SK-N-SH treated with all-trans-retinoic acid at 6 μM for 48 hours (cell line): ENCODE results near the gene FOXL3.

Experiments used
- ATAC-seq: fragments of 200-7000 bp; cut with Tn5 transposase; 3 replicates; pipeline ENCODE4 v1.9.1; 2020; ENCODE audit warnings: mild to moderate bottlenecking, moderate library complexity
- ARNTL ChIP-seq: fragments of 450-650 bp; formaldehyde crosslinking; IDR thresholded peaks from 2 replicates; pipeline ENCODE4 v1.5.0; 2020; ENCODE audit warnings: low read depth, mild to moderate bottlenecking, moderate library complexity, borderline replicate concordance
- BACH2 ChIP-seq: fragments of 250-450 bp; sonication (Bioruptor Pico); IDR thresholded peaks from 2 replicates; pipeline ENCODE4 v1.9.0; 2021; ENCODE audit warnings: mild to moderate bottlenecking, borderline replicate concordance
- CREB5 ChIP-seq: fragments of 250-450 bp; sonication (Bioruptor Pico); IDR thresholded peaks from 2 replicates; pipeline ENCODE4 v1.5.1; 2020; ENCODE audit warnings: low read depth, mild to moderate bottlenecking, moderate library complexity
- CSDC2 ChIP-seq: fragments of 250-450 bp; sonication (Bioruptor Pico); IDR thresholded peaks from 2 replicates; pipeline ENCODE4 v1.5.0; 2020; ENCODE audit warnings: mild to moderate bottlenecking, moderate library complexity
- CSRNP3 ChIP-seq: fragments of 250-450 bp; sonication (Bioruptor Pico); IDR thresholded peaks from 2 replicates; pipeline ENCODE4 v1.5.1; 2021; ENCODE audit warnings: mild to moderate bottlenecking, moderate library complexity
- GLIS3 ChIP-seq: fragments of 250-450 bp; sonication (Bioruptor Pico); IDR thresholded peaks from 2 replicates; pipeline ENCODE4 v1.5.0; 2020; ENCODE audit warnings: mild to moderate bottlenecking, moderate library complexity
- ISL1 ChIP-seq: fragments of 250-450 bp; sonication (Bioruptor Pico); IDR thresholded peaks from 2 replicates; pipeline ENCODE4 v2.1.2; 2022; ENCODE audit warnings: mild to moderate bottlenecking, moderate library complexity
- OSR1 ChIP-seq: fragments of 250-450 bp; sonication (Bioruptor Pico); IDR thresholded peaks from 2 replicates; pipeline ENCODE4 v1.8.0; 2022; ENCODE audit warnings: moderate library complexity, mild to moderate bottlenecking, inconsistent platforms
- PPARA ChIP-seq: fragments of 250-450 bp; sonication (Bioruptor Pico); IDR thresholded peaks from 2 replicates; pipeline ENCODE4 v1.5.0; 2020; ENCODE audit warnings: mild to moderate bottlenecking, borderline replicate concordance
- RARB ChIP-seq: fragments of 250-450 bp; sonication (Bioruptor Pico); IDR thresholded peaks from 2 replicates; pipeline ENCODE4 v1.8.0; 2021; ENCODE audit warnings: mild to moderate bottlenecking, moderate library complexity
- SNAI2 ChIP-seq: fragments of 250-450 bp; sonication (Bioruptor Pico); IDR thresholded peaks from 2 replicates; pipeline ENCODE4 v1.5.0; 2020; ENCODE audit warnings: mild to moderate bottlenecking, moderate library complexity
- TCF4 ChIP-seq: fragments of 250-450 bp; sonication (Bioruptor Pico); IDR thresholded peaks from 2 replicates; pipeline ENCODE4 v1.8.0; 2021; ENCODE audit warnings: mild to moderate bottlenecking, moderate library complexity, borderline replicate concordance
- ZC3H10 ChIP-seq: fragments of 250-450 bp; sonication (Bioruptor Pico); IDR thresholded peaks from 2 replicates; pipeline ENCODE4 v1.5.1; 2021; ENCODE audit warnings: mild to moderate bottlenecking, moderate library complexity
- ZFP3 ChIP-seq: fragments of 250-450 bp; sonication (Bioruptor Pico); IDR thresholded peaks from 2 replicates; pipeline ENCODE4 v1.5.0; 2020; ENCODE audit warnings: mild to moderate bottlenecking, moderate library complexity
- ZFP30 ChIP-seq: fragments of 450-650 bp; formaldehyde crosslinking; IDR thresholded peaks from 2 replicates; pipeline ENCODE4 v1.5.0; 2022; ENCODE audit warnings: mild to moderate bottlenecking, moderate library complexity
- ZNF565 ChIP-seq: fragments of 450-650 bp; formaldehyde crosslinking; conservative IDR thresholded peaks from 2 replicates; pipeline ENCODE4 v1.5.0; 2020; ENCODE audit warnings: low read depth, mild to moderate bottlenecking, moderate library complexity
- ZNF70 ChIP-seq: fragments of 450-650 bp; formaldehyde crosslinking; IDR thresholded peaks from 2 replicates; pipeline ENCODE4 v1.5.0; 2020; ENCODE audit warnings: mild to moderate bottlenecking, moderate library complexity
- ZNF8 ChIP-seq: fragments of 450-650 bp; formaldehyde crosslinking; IDR thresholded peaks from 2 replicates; pipeline ENCODE4 v1.5.0; 2020; ENCODE audit warnings: mild to moderate bottlenecking, moderate library complexity
- TF ChIP-seq, protein P1 (sequence below): fragments of 250-450 bp; sonication (Bioruptor Pico); IDR thresholded peaks from 2 replicates; pipeline ENCODE4 v1.5.0; 2020; ENCODE audit warnings: mild to moderate bottlenecking, moderate library complexity
- TF ChIP-seq, protein P2 (sequence below): fragments of 250-450 bp; sonication (Bioruptor Pico); IDR thresholded peaks from 2 replicates; pipeline ENCODE4 v1.8.0; 2020; ENCODE audit warnings: mild to moderate bottlenecking, moderate library complexity, borderline replicate concordance
- TF ChIP-seq, protein P3 (sequence below): fragments of 250-450 bp; sonication (Bioruptor Pico); IDR thresholded peaks from 2 replicates; pipeline ENCODE4 v1.8.0; 2021; ENCODE audit warnings: low read depth, mild to moderate bottlenecking, moderate library complexity, borderline replicate concordance

Gene FOXL3

GRCh38 chr7:272108-272615 is 17.8 kb upstream of the FOXL3 start:
- TF ChIP-seq ZC3H10 (CRISPR knock-in tag) (no peak), CSRNP3 (CRISPR knock-in tag) (no peak), GLIS3 (CRISPR knock-in tag) (no peak), SNAI2 (CRISPR knock-in tag) (no peak), ZFP3 (CRISPR knock-in tag) (no peak), OSR1 (no peak), TCF4 (CRISPR knock-in tag) (no peak), ARNTL (CRISPR knock-in tag) (no peak), ZNF565 (no peak), ISL1 (CRISPR knock-in tag) (no peak), ZFP30 (CRISPR knock-in tag) (no peak), PPARA (CRISPR knock-in tag) (no peak), ZNF8 (CRISPR knock-in tag) (no peak), CREB5 (CRISPR knock-in tag) (no peak), ZNF70 (no peak), BACH2 (CRISPR knock-in tag) (no peak), CSDC2 (no peak)
- TF ChIP-seq, protein P1, sequence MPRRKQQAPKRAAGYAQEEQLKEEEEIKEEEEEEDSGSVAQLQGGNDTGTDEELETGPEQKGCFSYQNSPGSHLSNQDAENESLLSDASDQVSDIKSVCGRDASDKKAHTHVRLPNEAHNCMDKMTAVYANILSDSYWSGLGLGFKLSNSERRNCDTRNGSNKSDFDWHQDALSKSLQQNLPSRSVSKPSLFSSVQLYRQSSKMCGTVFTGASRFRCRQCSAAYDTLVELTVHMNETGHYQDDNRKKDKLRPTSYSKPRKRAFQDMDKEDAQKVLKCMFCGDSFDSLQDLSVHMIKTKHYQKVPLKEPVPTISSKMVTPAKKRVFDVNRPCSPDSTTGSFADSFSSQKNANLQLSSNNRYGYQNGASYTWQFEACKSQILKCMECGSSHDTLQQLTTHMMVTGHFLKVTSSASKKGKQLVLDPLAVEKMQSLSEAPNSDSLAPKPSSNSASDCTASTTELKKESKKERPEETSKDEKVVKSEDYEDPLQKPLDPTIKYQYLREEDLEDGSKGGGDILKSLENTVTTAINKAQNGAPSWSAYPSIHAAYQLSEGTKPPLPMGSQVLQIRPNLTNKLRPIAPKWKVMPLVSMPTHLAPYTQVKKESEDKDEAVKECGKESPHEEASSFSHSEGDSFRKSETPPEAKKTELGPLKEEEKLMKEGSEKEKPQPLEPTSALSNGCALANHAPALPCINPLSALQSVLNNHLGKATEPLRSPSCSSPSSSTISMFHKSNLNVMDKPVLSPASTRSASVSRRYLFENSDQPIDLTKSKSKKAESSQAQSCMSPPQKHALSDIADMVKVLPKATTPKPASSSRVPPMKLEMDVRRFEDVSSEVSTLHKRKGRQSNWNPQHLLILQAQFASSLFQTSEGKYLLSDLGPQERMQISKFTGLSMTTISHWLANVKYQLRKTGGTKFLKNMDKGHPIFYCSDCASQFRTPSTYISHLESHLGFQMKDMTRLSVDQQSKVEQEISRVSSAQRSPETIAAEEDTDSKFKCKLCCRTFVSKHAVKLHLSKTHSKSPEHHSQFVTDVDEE (CRISPR knock-in tag), result no peak
- TF ChIP-seq, protein P2, sequence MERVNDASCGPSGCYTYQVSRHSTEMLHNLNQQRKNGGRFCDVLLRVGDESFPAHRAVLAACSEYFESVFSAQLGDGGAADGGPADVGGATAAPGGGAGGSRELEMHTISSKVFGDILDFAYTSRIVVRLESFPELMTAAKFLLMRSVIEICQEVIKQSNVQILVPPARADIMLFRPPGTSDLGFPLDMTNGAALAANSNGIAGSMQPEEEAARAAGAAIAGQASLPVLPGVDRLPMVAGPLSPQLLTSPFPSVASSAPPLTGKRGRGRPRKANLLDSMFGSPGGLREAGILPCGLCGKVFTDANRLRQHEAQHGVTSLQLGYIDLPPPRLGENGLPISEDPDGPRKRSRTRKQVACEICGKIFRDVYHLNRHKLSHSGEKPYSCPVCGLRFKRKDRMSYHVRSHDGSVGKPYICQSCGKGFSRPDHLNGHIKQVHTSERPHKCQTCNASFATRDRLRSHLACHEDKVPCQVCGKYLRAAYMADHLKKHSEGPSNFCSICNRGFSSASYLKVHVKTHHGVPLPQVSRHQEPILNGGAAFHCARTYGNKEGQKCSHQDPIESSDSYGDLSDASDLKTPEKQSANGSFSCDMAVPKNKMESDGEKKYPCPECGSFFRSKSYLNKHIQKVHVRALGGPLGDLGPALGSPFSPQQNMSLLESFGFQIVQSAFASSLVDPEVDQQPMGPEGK, result no peak
- ATAC-seq, result no peak

DNA sequence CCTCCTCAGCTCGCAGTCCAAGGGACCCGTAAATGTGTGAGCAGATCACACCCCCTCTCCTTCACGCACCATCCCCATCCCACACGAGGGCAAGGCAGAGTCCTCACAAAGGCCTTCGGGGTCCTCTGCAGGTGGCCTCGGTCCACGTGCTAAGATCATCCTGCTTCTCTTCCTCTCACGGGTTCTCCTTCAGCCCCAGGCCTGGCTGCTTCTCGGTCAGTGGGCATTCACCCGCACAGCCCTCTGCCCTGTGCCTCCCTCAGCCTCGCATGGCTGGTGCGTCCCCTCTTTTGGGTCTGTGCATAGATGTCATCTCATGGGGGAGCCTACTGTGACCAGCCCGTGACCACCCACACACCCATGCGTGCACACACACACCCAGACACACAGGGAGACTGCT is 17.3 kb upstream of the FOXL3 start:
- TF ChIP-seq CSRNP3 (CRISPR knock-in tag) (no peak), ZNF565 (no peak), GLIS3 (CRISPR knock-in tag) (no peak)
- ATAC-seq, result no peak

DNA sequence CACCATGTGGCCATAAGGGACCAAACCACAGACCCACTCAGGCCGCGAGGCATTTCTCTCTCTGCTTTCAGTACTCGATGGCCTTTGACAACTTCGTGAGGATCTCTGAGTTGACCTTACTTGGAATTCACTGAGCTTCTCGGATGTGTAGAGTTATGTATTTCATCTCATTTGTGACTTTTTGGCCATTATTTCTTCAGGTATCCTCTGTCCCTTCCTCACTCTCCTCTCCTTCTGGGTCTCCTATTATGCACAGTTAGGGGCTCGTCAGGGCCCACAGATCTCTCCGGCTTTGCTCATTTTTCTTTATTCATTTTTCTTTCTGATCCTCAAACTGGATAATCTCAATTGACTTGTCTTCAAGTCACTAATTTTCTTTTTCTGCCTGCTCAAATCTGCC is 16.6 kb upstream of the FOXL3 start:
- TF ChIP-seq PPARA (CRISPR knock-in tag) (no peak), ZNF70 (no peak)
- ATAC-seq, result no peak

GRCh38 chr7:274266-274665 is 15.7 kb upstream of the FOXL3 start:
- no peak for ATAC-seq
- TF ChIP-seq, protein P1 (CRISPR knock-in tag), result no peak
- no peak for TF ChIP-seq ZC3H10 (CRISPR knock-in tag)
- TF ChIP-seq BACH2 (CRISPR knock-in tag), result no peak
- TF ChIP-seq ZNF565, result no peak
- TF ChIP-seq ARNTL (CRISPR knock-in tag), result no peak
- TF ChIP-seq, protein P2, result no peak
- no peak for TF ChIP-seq RARB
- TF ChIP-seq, protein P3, sequence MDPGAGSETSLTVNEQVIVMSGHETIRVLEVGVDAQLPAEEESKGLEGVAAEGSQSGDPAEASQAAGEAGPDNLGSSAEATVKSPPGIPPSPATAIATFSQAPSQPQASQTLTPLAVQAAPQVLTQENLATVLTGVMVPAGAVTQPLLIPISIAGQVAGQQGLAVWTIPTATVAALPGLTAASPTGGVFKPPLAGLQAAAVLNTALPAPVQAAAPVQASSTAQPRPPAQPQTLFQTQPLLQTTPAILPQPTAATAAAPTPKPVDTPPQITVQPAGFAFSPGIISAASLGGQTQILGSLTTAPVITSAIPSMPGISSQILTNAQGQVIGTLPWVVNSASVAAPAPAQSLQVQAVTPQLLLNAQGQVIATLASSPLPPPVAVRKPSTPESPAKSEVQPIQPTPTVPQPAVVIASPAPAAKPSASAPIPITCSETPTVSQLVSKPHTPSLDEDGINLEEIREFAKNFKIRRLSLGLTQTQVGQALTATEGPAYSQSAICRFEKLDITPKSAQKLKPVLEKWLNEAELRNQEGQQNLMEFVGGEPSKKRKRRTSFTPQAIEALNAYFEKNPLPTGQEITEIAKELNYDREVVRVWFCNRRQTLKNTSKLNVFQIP (CRISPR knock-in tag), result no peak
